CD8-positive, alpha-beta memory T cell (primary cell): ENCODE measurements around the gene ANKRD33. TPM values are rescaled to one million over a fixed set of nuclear protein-coding genes. Genes with fewer than 3 reads are reported as not detected.
A peak's percentile ranks its signal among the peaks of the same experiment; 100 is the strongest.

Source experiments
- CTCF ChIA-PET: fragments of 350-600 bp; sonication (Branson Sonifier 250); formaldehyde crosslinking; loops from one replicate; lab custom pipeline; 2021; ENCODE audit warnings: antibody characterized with exemption; lab: Charles Lee
- POLR2A ChIA-PET: fragments of 350-600 bp; sonication (Branson Sonifier 250); formaldehyde crosslinking; loops from one replicate; lab custom pipeline; 2021; ENCODE audit warnings: antibody characterized with exemption; lab: Charles Lee
- DNase-seq, 5 donors: peaks; one replicate each; pipeline versions ENCODE4 v3.0.0 to v3.0.0-alpha.2; 2020 to 2022; ENCODE audit warnings: mixed read lengths in 1 of 5
- H3K27ac ChIP-seq: one replicate; pipeline ENCODE4 v1.7.0; 2013; ENCODE audit warnings: low read depth, mild to moderate bottlenecking, low read length, moderate library complexity
- H3K27me3 ChIP-seq: 2 replicates; pipeline ENCODE4 v1.7.0; 2013; ENCODE audit warnings: low read length, mild to moderate bottlenecking; ENCODE audit not compliant: insufficient read depth, poor library complexity, severe bottlenecking
- H3K36me3 ChIP-seq: 2 replicates; pipeline ENCODE4 v1.7.0; 2013; ENCODE audit warnings: mild to moderate bottlenecking, low read length, moderate library complexity; ENCODE audit not compliant: insufficient read depth
- H3K4me1 ChIP-seq: 2 replicates; pipeline ENCODE4 v1.7.0; 2013; ENCODE audit warnings: mild to moderate bottlenecking, low read length, moderate library complexity; ENCODE audit not compliant: insufficient read depth
- H3K4me3 ChIP-seq: 2 replicates; pipeline ENCODE4 v1.7.0; 2013; ENCODE audit warnings: mild to moderate bottlenecking, low read length
- H3K9me3 ChIP-seq: 2 replicates; pipeline ENCODE4 v1.7.0; 2013; ENCODE audit warnings: mild to moderate bottlenecking, low read length
- H3K27ac Mint-ChIP-seq, 8 donors: one replicate each; pipeline ENCODE4 v1.8.0; 2020 to 2021; ENCODE audit warnings: mixed read lengths in 8 of 8, mild to moderate bottlenecking in 6 of 8, inconsistent platforms in 3 of 8, moderate library complexity in 3 of 8
- H3K27me3 Mint-ChIP-seq, 2 donors: one replicate each; pipeline ENCODE4 v1.8.0; 2020 to 2021; ENCODE audit warnings: mixed read lengths in 2 of 2, mild to moderate bottlenecking in 1 of 2, moderate library complexity in 1 of 2
- H3K36me3 Mint-ChIP-seq, 3 donors: one replicate each; pipeline ENCODE4 v1.8.0; 2020 to 2021; ENCODE audit warnings: mixed read lengths in 3 of 3, inconsistent platforms in 1 of 3, mild to moderate bottlenecking in 1 of 3
- H3K4me1 Mint-ChIP-seq, 3 donors: one replicate each; pipeline ENCODE4 v1.8.0; 2020 to 2021; ENCODE audit warnings: mixed read lengths in 3 of 3, inconsistent platforms in 1 of 3, mild to moderate bottlenecking in 1 of 3
- H3K4me3 Mint-ChIP-seq, 7 donors: one replicate each; pipeline ENCODE4 v1.8.0; 2020 to 2021; ENCODE audit warnings: mixed read lengths in 7 of 7, mild to moderate bottlenecking in 6 of 7, moderate library complexity in 4 of 7, inconsistent platforms in 2 of 7
- H3K9me3 Mint-ChIP-seq, 5 donors: one replicate each; pipeline ENCODE4 v1.8.0; 2020 to 2022; ENCODE audit warnings: mixed read lengths in 5 of 5, mild to moderate bottlenecking in 3 of 5, moderate library complexity in 2 of 5, inconsistent platforms in 1 of 5
- polyA plus RNA-seq: library from polyadenylated mRNA; unstranded; fragments of 300-500 nt; fragmentation: Illumina TruSeq; gene quantifications from one replicate; pipeline ENCODE4 v1.2.3, GENCODE V29; 2021
- total RNA-seq, 2 experiments: library from RNA; stranded (reverse); gene quantifications; one replicate each; pipeline ENCODE4 v1.2.3, GENCODE V29; 2021

ANKRD33 gene
- total and polyA plus RNA-seq, 3 experiments from 2014 or later, result not detected

- ChIA-PET CTCF (interaction anchor here (0.5 to 2.7 kb wide), 3 partner anchors 52 to 906 kb away, joined by 3 to 6 read pairs (median 4); no protein-coding TSS in a partner anchor), POLR2A (no interaction called here)
- no peak overlapping the region for H3K4me3 ChIP-seq
- no peaks in the 10 kb centered on the region for H3K27me3 ChIP-seq
- Mint-ChIP-seq H3K27me3 (peaks cover 0 to 7% of the 10 kb centered on the region in 2 donors), H3K36me3 (no peaks in the 10 kb centered on the region), H3K27ac (peak overlapping the region in 1 of 8 donors; percentile 75), H3K4me3 (no peak overlapping the region), H3K9me3 (no peaks in the 10 kb centered on the region), H3K4me1 (peaks cover 0 to 6% (median 2%) of the 10 kb centered on the region in 3 donors)
- H3K4me1 ChIP-seq, result no peaks in the 10 kb centered on the region
- H3K36me3 ChIP-seq, result no peaks in the 10 kb centered on the region
- DNase-seq, result no peak
- no peak overlapping the region for H3K27ac ChIP-seq
- H3K9me3 ChIP-seq, result no peaks in the 10 kb centered on the region
These were observed 36.8 kb downstream of the ANKRD33 start for GRCh38 chr12:51924551-51925319.

GRCh38 chr12:51925346-51926063 lies 37.6 kb downstream of the ANKRD33 start:
- Histone ChIP-seq H3K4me1 (no peaks in the 10 kb centered on the region), H3K9me3 (no peaks in the 10 kb centered on the region), H3K4me3 (no peak overlapping the region), H3K27ac (peak overlapping the region; percentile 20), H3K36me3 (no peaks in the 10 kb centered on the region), H3K27me3 (no peaks in the 10 kb centered on the region)
- peak overlapping the region in 2 of 8 donors; percentile 49 to 50 for H3K27ac Mint-ChIP-seq
- H3K36me3 Mint-ChIP-seq, result no peaks in the 10 kb centered on the region
- H3K4me3 Mint-ChIP-seq, result no peak overlapping the region
- ChIA-PET POLR2A (no interaction called here), CTCF (interaction anchor here (1.0 to 1.3 kb wide), 2 partner anchors 55 to 100 kb away, joined by 3 read pairs; no protein-coding TSS in a partner anchor)
- H3K4me1 Mint-ChIP-seq, result peaks cover 0 to 6% (median 2%) of the 10 kb centered on the region in 3 donors
- no peak for DNase-seq
- no peaks in the 10 kb centered on the region for H3K9me3 Mint-ChIP-seq
- H3K27me3 Mint-ChIP-seq, result peaks cover 0 to 7% of the 10 kb centered on the region in 2 donors

DNA sequence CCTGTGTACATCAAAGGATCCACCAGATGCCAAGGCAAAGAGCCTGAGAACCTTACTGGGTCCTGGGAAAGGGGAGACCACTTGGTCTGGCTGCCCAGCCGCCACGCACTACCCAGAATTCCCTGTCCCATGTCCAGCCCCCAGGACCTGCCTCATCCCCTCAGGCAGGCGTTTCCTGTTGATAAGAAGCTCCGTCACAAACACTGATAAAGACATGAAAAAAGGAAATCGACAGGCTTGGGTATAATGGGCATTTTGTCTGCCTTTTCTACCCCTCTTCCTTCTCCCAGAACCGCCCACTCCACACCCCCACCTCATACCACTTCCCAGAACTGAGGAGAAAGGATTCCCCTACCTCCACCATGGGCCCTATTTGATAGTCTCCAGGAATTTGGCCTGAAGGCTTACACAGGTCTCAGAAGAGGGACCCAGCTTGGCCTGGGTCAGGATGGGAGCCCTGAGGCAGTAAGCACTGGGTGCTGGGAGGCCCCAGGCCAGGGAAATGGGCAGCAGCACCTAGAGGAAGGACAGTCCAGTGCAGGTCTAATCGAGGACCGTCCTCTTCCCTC lies 38.2 kb downstream of the ANKRD33 start:
- H3K27ac ChIP-seq, result peak overlapping the region; percentile 20
- Mint-ChIP-seq H3K36me3 (no peaks in the 10 kb centered on the region), H3K4me1 (peaks cover 0 to 6% (median 2%) of the 10 kb centered on the region in 3 donors), H3K27me3 (peaks cover 0 to 7% of the 10 kb centered on the region in 2 donors), H3K27ac (peak overlapping the region in 1 of 8 donors; percentile 95), H3K9me3 (no peaks in the 10 kb centered on the region), H3K4me3 (no peak overlapping the region)
- no peaks in the 10 kb centered on the region for H3K36me3 ChIP-seq
- POLR2A ChIA-PET, result no interaction called here
- H3K4me1 ChIP-seq, result no peaks in the 10 kb centered on the region
- no peaks in the 10 kb centered on the region for H3K27me3 ChIP-seq
- no peak for DNase-seq
- no peak overlapping the region for H3K4me3 ChIP-seq
- H3K9me3 ChIP-seq, result no peaks in the 10 kb centered on the region
- CTCF ChIA-PET, result interaction anchor here (0.9 to 1.6 kb wide), 4 partner anchors 11 to 99 kb away, joined by 3 to 6 read pairs (median 3); no protein-coding TSS in a partner anchor

- Mint-ChIP-seq H3K4me1 (peaks cover 0 to 6% (median 2%) of the 10 kb centered on the region in 3 donors), H3K27me3 (peaks cover 0 to 7% of the 10 kb centered on the region in 2 donors), H3K9me3 (no peaks in the 10 kb centered on the region), H3K36me3 (no peaks in the 10 kb centered on the region), H3K4me3 (no peak overlapping the region), H3K27ac (no peak overlapping the region)
- H3K9me3 ChIP-seq, result no peaks in the 10 kb centered on the region
- H3K27ac ChIP-seq, result no peak overlapping the region
- H3K36me3 ChIP-seq, result no peaks in the 10 kb centered on the region
- peak; percentile 13 to 58 (median 24) for DNase-seq
- no peaks in the 10 kb centered on the region for H3K27me3 ChIP-seq
- H3K4me3 ChIP-seq, result no peak overlapping the region
- H3K4me1 ChIP-seq, result no peaks in the 10 kb centered on the region
- ChIA-PET CTCF (interaction anchor here (0.9 to 1.6 kb wide), 5 partner anchors 11 to 98 kb away, joined by 3 to 6 read pairs (median 3); no protein-coding TSS in a partner anchor), POLR2A (no interaction called here)
These were observed 38.8 kb downstream of the ANKRD33 start for GRCh38 chr12:51926718-51927117.

- Histone ChIP-seq H3K4me3 (no peak overlapping the region), H3K9me3 (no peaks in the 10 kb centered on the region), H3K27ac (no peak overlapping the region), H3K36me3 (no peaks in the 10 kb centered on the region), H3K27me3 (no peaks in the 10 kb centered on the region), H3K4me1 (no peaks in the 10 kb centered on the region)
- H3K9me3 Mint-ChIP-seq, result no peaks in the 10 kb centered on the region
- no peak overlapping the region for H3K27ac Mint-ChIP-seq
- ChIA-PET POLR2A (no interaction called here), CTCF (no interaction called here)
- H3K36me3 Mint-ChIP-seq, result no peaks in the 10 kb centered on the region
- no peak for DNase-seq
- H3K4me1 Mint-ChIP-seq, result no peaks in the 10 kb centered on the region
- peaks cover 0 to 2% of the 10 kb centered on the region in 2 donors for H3K27me3 Mint-ChIP-seq
- no peak overlapping the region for H3K4me3 Mint-ChIP-seq
These were observed 44.5 kb downstream of the ANKRD33 start for GRCh38 chr12:51932218-51933076.

DNA sequence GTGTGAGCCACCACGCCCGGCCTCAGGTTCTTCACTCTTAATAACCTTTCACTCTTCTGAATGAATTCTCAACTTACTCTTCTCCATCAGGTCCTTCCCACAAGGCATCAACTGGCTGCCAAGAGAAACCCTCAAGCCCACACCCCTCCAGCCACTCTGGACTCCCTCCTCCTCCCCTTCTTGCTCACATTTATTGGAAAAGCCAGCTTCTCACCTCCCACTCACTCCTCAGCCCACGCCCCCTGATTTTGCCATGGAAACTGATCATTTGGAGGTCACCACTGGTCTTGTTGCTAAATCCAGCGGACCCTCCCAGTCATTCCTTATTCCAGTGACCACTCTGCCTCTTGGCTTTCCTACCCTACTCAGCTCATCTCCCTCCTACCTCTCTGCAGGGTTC lies 46.2 kb downstream of the ANKRD33 start:
- H3K27ac ChIP-seq, result no peak overlapping the region
- POLR2A ChIA-PET, result no interaction called here

DNA sequence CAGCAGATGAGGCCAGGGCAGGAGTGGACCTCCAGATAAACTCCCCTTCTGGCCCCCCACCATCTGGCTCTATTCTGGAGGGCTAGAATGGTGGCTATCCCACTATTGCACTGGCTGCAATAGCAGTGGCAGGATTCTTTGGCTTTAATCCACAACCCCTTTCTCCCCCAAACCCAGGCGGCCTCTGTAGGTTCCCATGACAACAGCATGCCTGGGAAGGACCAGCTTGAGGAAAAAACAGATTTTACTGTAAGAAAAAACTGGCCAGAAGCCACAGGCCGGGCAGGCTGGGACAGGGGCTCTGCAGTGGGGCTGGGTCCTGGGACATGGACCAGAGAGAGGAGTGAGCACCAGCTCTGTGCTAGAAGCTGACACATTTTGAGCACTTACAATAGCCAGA lies 50.0 kb downstream of the ANKRD33 start:
- CTCF ChIA-PET, result interaction anchor here (0.9 to 2.6 kb wide), 2 partner anchors 11 to 15 kb away, joined by 3 to 8 read pairs; no protein-coding TSS in a partner anchor
- POLR2A ChIA-PET, result no interaction called here
- H3K4me1 Mint-ChIP-seq, result no peaks in the 10 kb centered on the region

More for the DNA sequence above, 46.2 kb downstream of the ANKRD33 start:
- DNase-seq, result no peak
- H3K4me1 ChIP-seq, result no peaks in the 10 kb centered on the region
- no peaks in the 10 kb centered on the region for H3K9me3 Mint-ChIP-seq
- H3K36me3 Mint-ChIP-seq, result no peaks in the 10 kb centered on the region
- no peak overlapping the region for H3K4me3 ChIP-seq
- H3K4me1 Mint-ChIP-seq, result no peaks in the 10 kb centered on the region
- H3K27me3 ChIP-seq, result no peaks in the 10 kb centered on the region
- H3K9me3 ChIP-seq, result no peaks in the 10 kb centered on the region
- no peak overlapping the region for H3K4me3 Mint-ChIP-seq
- no peak overlapping the region for H3K27ac Mint-ChIP-seq
- peaks cover under 1 to 6% of the 10 kb centered on the region in 2 donors for H3K27me3 Mint-ChIP-seq
- CTCF ChIA-PET, result interaction anchor here (0.7 to 0.8 kb wide), 2 partner anchors 41 to 153 kb away, joined by 3 read pairs; no protein-coding TSS in a partner anchor
- no peaks in the 10 kb centered on the region for H3K36me3 ChIP-seq

More for the DNA sequence above, 50.0 kb downstream of the ANKRD33 start:
- H3K27ac ChIP-seq, result no peak overlapping the region
- H3K27me3 ChIP-seq, result no peaks in the 10 kb centered on the region
- H3K9me3 ChIP-seq, result no peaks in the 10 kb centered on the region
- H3K4me1 ChIP-seq, result no peaks in the 10 kb centered on the region
- no peak overlapping the region for H3K4me3 ChIP-seq
- no peak for DNase-seq
- Mint-ChIP-seq H3K9me3 (no peaks in the 10 kb centered on the region), H3K27me3 (peaks cover 1 to 26% of the 10 kb centered on the region in 2 donors), H3K4me3 (no peak overlapping the region), H3K36me3 (peaks cover 0 to 2% (median 0%) of the 10 kb centered on the region in 3 donors), H3K27ac (no peak overlapping the region)
- H3K36me3 ChIP-seq, result no peaks in the 10 kb centered on the region
